Sigmoid colon (tissue), 7 donors: ENCODE results near the gene DMPK. TPM values are rescaled to one million over a fixed set of nuclear protein-coding genes. Genes with fewer than 3 reads are reported as not detected.

Source experiments
- DNase-seq: peaks from one replicate; pipeline ENCODE4 v3.0.0-alpha.2; 2019
- H3K27ac ChIP-seq, 4 donors: fragments of 200-600 bp; sonication (generic); one replicate each; pipeline ENCODE4 v1.5.1; 2016 to 2019; ENCODE audit warnings: mild to moderate bottlenecking in 1 of 4
- H3K27me3 ChIP-seq, 3 donors: fragments of 200-600 bp; sonication (generic); one replicate each; pipeline ENCODE4 v1.5.1; 2019; ENCODE audit warnings: mild to moderate bottlenecking in 1 of 3
- H3K36me3 ChIP-seq, 4 donors: fragments of 200-600 bp; sonication (generic); one replicate each; pipeline ENCODE4 v1.5.1; 2016 to 2019
- H3K4me1 ChIP-seq, 4 donors: fragments of 200-600 bp; sonication (generic); one replicate each; pipeline ENCODE4 v1.5.1; 2017 to 2019
- H3K4me3 ChIP-seq, 4 donors: fragments of 200-600 bp; sonication (generic); one replicate each; pipeline ENCODE4 v1.5.1; 2017 to 2019; ENCODE audit warnings: mild to moderate bottlenecking in 2 of 4, moderate library complexity in 1 of 4
- H3K9me3 ChIP-seq, 4 donors: fragments of 200-600 bp in 3 of 4; sonication (generic) in 3 of 4; one replicate each; pipeline versions ENCODE4 v1.5.1 to v1.6.1; 2013 to 2019
- EP300 ChIP-seq, 4 donors: sonication (generic); formaldehyde crosslinking; IDR thresholded peaks; one replicate each; pipeline ENCODE4 v1.6.1; 2017; ENCODE audit warnings: antibody characterized with exemption in 4 of 4
- POLR2A ChIP-seq, 2 donors: fragments of 450-650 bp; IDR thresholded peaks; one replicate each; pipeline ENCODE4 v1.6.1; 2016; ENCODE audit warnings: antibody characterized with exemption in 2 of 2, mild to moderate bottlenecking in 2 of 2, moderate library complexity in 2 of 2
- POLR2AphosphoS5 ChIP-seq, 4 donors: sonication (generic); formaldehyde crosslinking; IDR thresholded peaks; one replicate each; pipeline ENCODE4 v1.6.1; 2017; ENCODE audit warnings: antibody characterized with exemption in 4 of 4
- WGBS, 2 donors: extraction: QIAGEN DNeasy Blood & Tissue Kit; methylation state at CpG; one replicate each; pipeline ENCODE4 v1.1.7; 2013; 5-methylcytosine and 5-hydroxymethylcytosine counted together
- intact Hi-C: fragments of 100-400 bp; cut with DNase I; formaldehyde crosslinking; loops from one replicate; pipeline ENCODE4 v1.15.1; 2023
- polyA plus RNA-seq, 3 donors: library from polyadenylated mRNA; stranded (reverse); fragments of 200-250 nt; gene quantifications; one replicate each; pipeline ENCODE4 v1.2.3, GENCODE V29; 2013
- total RNA-seq, 4 donors: library from RNA; depleted of rRNA; stranded (reverse); fragments of >200 nt; gene quantifications; one replicate each; pipeline ENCODE4 v1.1.0, GENCODE V29; 2016
- TF ChIP-seq, protein P1 (sequence below), 4 experiments: fragments of 450-650 bp in 3 of 4; fragments of 200-600 bp in 1 of 4; IDR thresholded peaks; one replicate each; pipeline ENCODE4 v1.5.1; 2016 to 2019; ENCODE audit warnings: antibody characterized with exemption in 4 of 4, mild to moderate bottlenecking in 3 of 4, moderate library complexity in 2 of 4
- donor health status: healthy with polysubstance abuse.
- donor health status: Bipolar disorder and iron deficiency.
- donor health status: healthy.

Gene DMPK
- total and polyA plus RNA-seq, 7 donors: 7.2 to 219 (median 62.2) TPM

DNA sequence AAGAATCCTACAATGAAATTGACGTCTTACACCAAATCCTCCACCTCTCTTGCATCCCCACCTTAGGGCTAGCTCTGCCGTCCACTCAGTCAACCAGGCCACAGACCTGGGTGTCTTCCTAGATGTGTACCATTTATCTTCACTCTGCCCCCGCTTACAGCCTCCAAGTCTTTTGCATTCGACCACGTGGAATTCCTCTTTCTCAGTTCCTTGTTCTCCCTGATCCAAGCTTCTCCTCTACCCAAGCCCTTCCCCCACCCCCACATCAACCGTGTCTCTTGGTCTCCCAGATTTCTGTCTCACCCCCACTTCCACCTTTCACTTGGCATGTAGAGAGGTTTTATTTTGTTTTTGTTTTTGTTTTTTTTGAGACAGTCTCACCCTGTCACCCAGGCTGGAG is 11.6 kb upstream of the DMPK start:
- H3K27me3 ChIP-seq: no peaks in the 10 kb centered on the region
- no peaks in the 10 kb centered on the region for H3K9me3 ChIP-seq
- H3K4me3 ChIP-seq: no peak overlapping the region
- peaks cover 0 to 27% (median 23%) of the 10 kb centered on the region in 4 donors for H3K4me1 ChIP-seq
- no peak overlapping the region for H3K27ac ChIP-seq
- H3K36me3 ChIP-seq: peaks cover 0 to 21% (median 11%) of the 10 kb centered on the region in 4 donors
- no peak for DNase-seq
- intact Hi-C loops: loop anchor here (5.0 kb wide), 2 partner anchors 102 to 467 kb away; partner anchors contain the start of genes QPCTL and SNRPD2
- TF ChIP-seq EP300 (IDR thresholded peaks at IDR 0.05) (no peak), POLR2AphosphoS5 (IDR thresholded peaks at IDR 0.05) (no peak), POLR2A (IDR thresholded peaks at IDR 0.05) (no peak)
- TF ChIP-seq, protein P1, sequence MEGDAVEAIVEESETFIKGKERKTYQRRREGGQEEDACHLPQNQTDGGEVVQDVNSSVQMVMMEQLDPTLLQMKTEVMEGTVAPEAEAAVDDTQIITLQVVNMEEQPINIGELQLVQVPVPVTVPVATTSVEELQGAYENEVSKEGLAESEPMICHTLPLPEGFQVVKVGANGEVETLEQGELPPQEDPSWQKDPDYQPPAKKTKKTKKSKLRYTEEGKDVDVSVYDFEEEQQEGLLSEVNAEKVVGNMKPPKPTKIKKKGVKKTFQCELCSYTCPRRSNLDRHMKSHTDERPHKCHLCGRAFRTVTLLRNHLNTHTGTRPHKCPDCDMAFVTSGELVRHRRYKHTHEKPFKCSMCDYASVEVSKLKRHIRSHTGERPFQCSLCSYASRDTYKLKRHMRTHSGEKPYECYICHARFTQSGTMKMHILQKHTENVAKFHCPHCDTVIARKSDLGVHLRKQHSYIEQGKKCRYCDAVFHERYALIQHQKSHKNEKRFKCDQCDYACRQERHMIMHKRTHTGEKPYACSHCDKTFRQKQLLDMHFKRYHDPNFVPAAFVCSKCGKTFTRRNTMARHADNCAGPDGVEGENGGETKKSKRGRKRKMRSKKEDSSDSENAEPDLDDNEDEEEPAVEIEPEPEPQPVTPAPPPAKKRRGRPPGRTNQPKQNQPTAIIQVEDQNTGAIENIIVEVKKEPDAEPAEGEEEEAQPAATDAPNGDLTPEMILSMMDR (IDR thresholded peaks at IDR 0.05): no peak
- 43 to 46% methylated on average over 6 of the region's 6 CpGs for WGBS, 2 donors

DNA sequence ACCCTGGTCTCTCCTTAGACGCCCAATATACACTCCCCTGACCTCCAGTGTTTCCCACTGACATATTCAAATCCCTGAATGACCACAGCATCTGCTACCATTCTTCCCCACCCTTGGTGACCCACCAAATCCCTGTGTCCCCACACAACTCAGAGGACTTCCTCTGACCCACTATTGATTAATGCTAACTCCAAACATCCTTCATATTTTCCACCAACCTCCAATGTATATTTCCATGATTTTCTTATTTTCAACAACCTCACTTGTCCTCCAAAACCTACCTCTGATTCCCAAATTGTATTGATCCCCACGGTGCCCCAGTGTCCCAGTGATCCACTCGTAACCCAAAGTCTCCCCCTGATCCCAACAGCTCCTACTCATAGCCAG is 10.9 kb upstream of the DMPK start:
- TF ChIP-seq, protein P1 (IDR thresholded peaks at IDR 0.05): no peak
- TF ChIP-seq POLR2AphosphoS5 (IDR thresholded peaks at IDR 0.05) (no peak), EP300 (IDR thresholded peaks at IDR 0.05) (no peak), POLR2A (IDR thresholded peaks at IDR 0.05) (no peak)
- peaks cover 0 to 28% (median 14%) of the 10 kb centered on the region in 4 donors for H3K36me3 ChIP-seq
- peak overlapping the region in 1 of 4 donors; percentile 78 for H3K4me3 ChIP-seq
- intact Hi-C loops: loop anchor here (5.0 kb wide), 2 partner anchors 101 to 466 kb away; partner anchors contain the start of genes QPCTL and SNRPD2
- 21 to 44% methylated on average over 3 of the region's 3 CpGs for WGBS, 2 donors
- H3K27me3 ChIP-seq: no peaks in the 10 kb centered on the region
- no peaks in the 10 kb centered on the region for H3K9me3 ChIP-seq
- peak overlapping the region; percentile 40 to 92 (median 75) for H3K27ac ChIP-seq
- DNase-seq: no peak
- H3K4me1 ChIP-seq: peaks cover 0 to 23% (median 19%) of the 10 kb centered on the region in 4 donors

DNA sequence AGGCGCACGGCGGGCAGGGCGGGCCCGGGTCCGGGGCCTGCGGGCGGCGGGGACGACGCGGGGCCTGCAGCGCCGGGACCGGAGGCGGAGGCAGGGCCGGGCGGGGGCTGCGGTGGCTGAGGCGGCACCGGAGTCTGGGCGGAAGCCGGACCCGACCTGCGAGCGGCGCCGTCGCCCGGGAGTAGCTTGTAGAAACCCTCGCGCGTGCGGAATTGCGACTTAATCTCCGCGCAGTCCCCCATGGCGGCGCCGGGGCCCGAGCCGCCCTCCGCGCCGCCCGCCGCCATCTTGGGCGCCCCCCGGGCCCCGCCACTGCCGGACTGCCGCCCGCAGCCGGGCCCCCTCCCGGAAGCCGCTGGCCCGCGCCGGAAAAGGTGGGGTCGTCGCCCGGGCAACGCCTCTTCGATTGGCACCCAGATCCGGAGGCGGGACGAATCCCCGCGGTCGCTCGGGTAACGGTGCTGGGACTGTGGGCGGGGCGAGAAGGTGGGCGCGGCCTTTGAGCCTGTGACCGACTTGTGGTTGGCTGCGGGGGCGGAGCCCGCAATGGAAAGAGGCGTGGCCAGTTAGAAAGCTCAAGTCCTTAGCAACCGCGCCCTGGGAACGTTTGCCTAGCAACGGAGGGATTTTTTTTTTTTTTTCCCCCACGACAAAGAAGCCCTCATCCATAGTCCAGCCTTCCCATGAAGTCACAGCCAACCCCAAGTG is 10.3 kb upstream of the DMPK start, which contains the start of gene DMWD:
DMWD (minus strand) TSS at position 376 of the 708 bp plus-strand sequence; CDS start at position 287, 89 bp downstream.
- peak within 1 kb of the TSS; percentile 72 to 92 (median 83) for H3K27ac ChIP-seq
- H3K4me1 ChIP-seq: peaks cover 0 to 23% (median 19%) of the 10 kb centered on the region in 4 donors
- no peaks in the 10 kb centered on the region for H3K9me3 ChIP-seq
- H3K36me3 ChIP-seq: peaks cover 0 to 33% (median 15%) of the 10 kb centered on the region in 4 donors
- peak; percentile 100 for DNase-seq
- H3K4me3 ChIP-seq: peak within 1 kb of the TSS; percentile 56 to 86 (median 74)
- intact Hi-C loops: loop anchor here (5.0 kb wide), 2 partner anchors 100 to 465 kb away; partner anchors contain the start of genes QPCTL and SNRPD2
- H3K27me3 ChIP-seq: no peaks in the 10 kb centered on the region
- WGBS, 2 donors: 0 to 1% methylated on average over 86 of the region's 86 CpGs
- no peak for TF ChIP-seq POLR2A (IDR thresholded peaks at IDR 0.05)
- TF ChIP-seq POLR2AphosphoS5 (IDR thresholded peaks at IDR 0.05): peak; percentile 9 to 65 (median 56)

DNA sequence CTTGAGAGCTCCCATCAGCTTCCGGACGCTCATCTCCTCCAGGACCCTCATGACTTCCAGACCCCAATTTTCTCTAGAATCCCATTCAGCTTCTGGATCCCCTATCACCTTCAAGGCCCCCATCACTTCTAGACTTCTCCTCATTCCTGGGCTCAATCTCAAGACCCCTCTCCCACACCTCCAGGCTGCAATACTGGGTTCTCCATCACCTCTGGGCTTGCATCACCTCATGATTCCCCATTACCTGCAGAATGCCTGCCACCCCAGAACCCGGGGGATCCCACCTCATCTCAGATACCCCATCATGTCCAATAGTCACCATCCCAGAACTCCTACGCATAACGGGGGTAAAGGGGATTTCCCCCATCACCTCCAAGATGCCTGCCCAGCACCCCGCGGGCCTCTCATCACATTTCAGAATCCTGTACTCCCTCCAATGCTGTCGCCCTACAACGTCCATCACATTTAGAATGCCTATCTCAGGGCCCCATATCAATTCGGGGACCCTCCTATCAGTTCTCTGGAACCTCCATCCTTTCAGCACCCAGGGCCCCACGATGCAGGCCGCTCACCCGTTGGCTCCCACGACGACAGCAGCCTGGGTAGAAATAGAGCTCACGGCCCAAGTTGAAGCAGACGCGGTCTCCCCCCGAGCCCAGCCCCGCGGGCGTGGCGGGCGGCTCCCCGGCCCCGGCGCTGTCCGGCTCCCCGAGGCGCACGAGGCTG is 9.6 kb upstream of the DMPK start:
- peak overlapping the region; percentile 56 to 86 (median 74) for H3K4me3 ChIP-seq
- TF ChIP-seq, protein P1 (IDR thresholded peaks at IDR 0.05): no peak
- TF ChIP-seq POLR2A (IDR thresholded peaks at IDR 0.05) (no peak), POLR2AphosphoS5 (IDR thresholded peaks at IDR 0.05) (no peak), EP300 (IDR thresholded peaks at IDR 0.05) (no peak)
- no peaks in the 10 kb centered on the region for H3K9me3 ChIP-seq
- WGBS, 2 donors: 8% methylated on average over 31 of the region's 31 CpGs
- intact Hi-C loops: loop anchor here (5.0 kb wide), 2 partner anchors 100 to 465 kb away; partner anchors contain the start of genes QPCTL and SNRPD2
- no peak for DNase-seq
- H3K27me3 ChIP-seq: no peaks in the 10 kb centered on the region
- peak overlapping the region; percentile 72 to 92 (median 83) for H3K27ac ChIP-seq
- H3K4me1 ChIP-seq: peaks cover 0 to 23% (median 19%) of the 10 kb centered on the region in 4 donors
- peaks cover 0 to 41% (median 16%) of the 10 kb centered on the region in 4 donors for H3K36me3 ChIP-seq
